H1 (cell line): ENCODE results near the gene SOX6. TPM values are rescaled to one million over a fixed set of nuclear protein-coding genes. Genes with fewer than 3 reads are reported as not detected.
A peak's percentile ranks its signal among the peaks of the same experiment; 100 is the strongest.

Experiments
- CTCF ChIA-PET: fragments of 300-600 bp; sonication (Branson Sonifier 250); formaldehyde crosslinking; loops from one replicate; lab custom pipeline; 2021; ENCODE audit not compliant: partially characterized antibody; lab: Charles Lee
- POLR2A ChIA-PET: fragments of 300-600 bp; sonication (Branson Sonifier 250); formaldehyde crosslinking; loops from one replicate; lab custom pipeline; 2021; ENCODE audit warnings: inconsistent platforms; ENCODE audit not compliant: partially characterized antibody; lab: Charles Lee
- DNase-seq, 2 experiments: peaks; one replicate each; pipeline versions ENCODE4 v3.0.0 to v3.0.0-alpha.2; 2010 to 2022; ENCODE audit warnings: low spot score in 2 of 2, low read depth in 1 of 2, mixed read lengths in 1 of 2
- FAIRE-seq: peaks from 2 replicates; lab custom pipeline; 2011; peaks lifted over from hg19 to GRCh38; lab: Jason Lieb, UNC
- H2AFZ ChIP-seq: 2 replicates; pipeline ENCODE4 v1.8.1; 2012; ENCODE audit warnings: low read length, inconsistent platforms
- H2AK5ac ChIP-seq: 2 replicates; pipeline ENCODE4 v1.6.1; 2013; ENCODE audit warnings: low read depth, low read length
- H2BK120ac ChIP-seq: replicated peaks from 2 replicates; pipeline ENCODE3; 2013; ENCODE audit warnings: low read depth, low read length, inconsistent platforms
- H2BK12ac ChIP-seq: 2 replicates; pipeline ENCODE4 v1.6.1; 2013; ENCODE audit warnings: low read depth, low read length
- H2BK15ac ChIP-seq: 2 replicates; pipeline ENCODE4 v1.6.1; 2013; ENCODE audit warnings: low read length
- H2BK20ac ChIP-seq: 2 replicates; pipeline ENCODE4 v1.6.1; 2013; ENCODE audit warnings: low read length
- H2BK5ac ChIP-seq: 2 replicates; pipeline ENCODE4 v1.6.1; 2013; ENCODE audit warnings: low read depth, low read length
- H3K14ac ChIP-seq: 2 replicates; pipeline ENCODE4 v1.6.1; 2013; ENCODE audit warnings: inconsistent platforms; ENCODE audit not compliant: insufficient read length
- H3K18ac ChIP-seq: 2 replicates; pipeline ENCODE4 v1.6.1; 2013; ENCODE audit warnings: low read length; ENCODE audit errors: extremely low read depth
- H3K23ac ChIP-seq: 2 replicates; pipeline ENCODE4 v1.6.1; 2013; ENCODE audit warnings: inconsistent platforms; ENCODE audit not compliant: insufficient read length
- H3K23me2 ChIP-seq: 2 replicates; pipeline ENCODE4 v1.6.1; 2013; ENCODE audit warnings: low read depth, low read length
- H3K27ac ChIP-seq: 2 replicates; pipeline ENCODE4 v1.6.1; 2011; ENCODE audit warnings: low read depth, low read length, inconsistent platforms
- H3K27me3 ChIP-seq, 4 experiments: replicated peaks in 1 of 4; 1 replicate in 1 of 4; 2 replicates in 3 of 4; pipeline versions ENCODE4 v1.6.1 to v1.8.1; 2011 to 2013; ENCODE audit warnings: low read length in 3 of 4, mild to moderate bottlenecking in 3 of 4, inconsistent platforms in 2 of 4, mixed read lengths in 2 of 4, moderate library complexity in 1 of 4; ENCODE audit not compliant: control insufficient read depth in 3 of 4, insufficient read depth in 3 of 4; ENCODE audit errors: extremely low read depth in 1 of 4
- H3K36me3 ChIP-seq, 4 experiments: 2 replicates each; pipeline versions ENCODE4 v1.6.1 to v1.8.1; 2011 to 2013; ENCODE audit warnings: mild to moderate bottlenecking in 4 of 4, low read length in 3 of 4, moderate library complexity in 2 of 4, control low read depth in 1 of 4, inconsistent platforms in 1 of 4; ENCODE audit not compliant: insufficient read depth in 4 of 4, control insufficient read depth in 2 of 4
- H3K4ac ChIP-seq: replicated peaks from 2 replicates; pipeline ENCODE3; 2013; ENCODE audit warnings: low read length, low read depth, mixed read lengths, inconsistent platforms; ENCODE audit not compliant: insufficient read length
- H3K4me1 ChIP-seq, 4 experiments: replicated peaks in 1 of 4; 1 replicate in 1 of 4; 2 replicates in 3 of 4; pipeline versions ENCODE4 v1.6.1 to v1.8.1; 2011 to 2013; ENCODE audit warnings: low read length in 3 of 4, inconsistent platforms in 2 of 4, mixed read lengths in 1 of 4; ENCODE audit not compliant: insufficient read depth in 4 of 4, control insufficient read depth in 3 of 4
- H3K4me2 ChIP-seq, 2 experiments: 2 replicates each; pipeline versions ENCODE4 v1.6.1 to v1.8.1; 2011 to 2013; ENCODE audit warnings: low read depth in 2 of 2, low read length in 2 of 2, control low read depth in 1 of 2, inconsistent platforms in 1 of 2, mild to moderate bottlenecking in 1 of 2; ENCODE audit not compliant: insufficient read depth in 1 of 2
- H3K4me3 ChIP-seq, 4 experiments: fragments of 200-600, 300-600 bp in 1 of 4; sonication (generic), shearing (Covaris generic), sonication (Bioruptor Twin) in 1 of 4; 2 replicates each; pipeline versions ENCODE4 v1.5.1 to v1.8.1; 2011 to 2016; ENCODE audit warnings: low read length in 4 of 4, low read depth in 3 of 4, control low read depth in 2 of 4, inconsistent platforms in 2 of 4, mild to moderate bottlenecking in 2 of 4, mixed read lengths in 1 of 4, moderate library complexity in 1 of 4; ENCODE audit not compliant: insufficient read depth in 2 of 4; ENCODE audit errors: extremely low read depth in 1 of 4
- H3K56ac ChIP-seq: replicated peaks from 2 replicates; pipeline ENCODE3; 2013; ENCODE audit warnings: low read depth, mild to moderate bottlenecking, mixed read lengths, low read length, inconsistent platforms; ENCODE audit not compliant: insufficient read length
- H3K79me1 ChIP-seq: 2 replicates; pipeline ENCODE4 v1.6.1; 2013; ENCODE audit warnings: low read depth, low read length, control low read depth
- H3K79me2 ChIP-seq, 2 experiments: 2 replicates each; pipeline versions ENCODE4 v1.6.1 to v1.8.1; 2012 to 2013; ENCODE audit warnings: low read length in 2 of 2, mild to moderate bottlenecking in 2 of 2, inconsistent platforms in 1 of 2; ENCODE audit not compliant: insufficient read depth in 2 of 2, control insufficient read depth in 1 of 2
- H3K9ac ChIP-seq, 4 experiments: replicated peaks in 1 of 4; 1 replicate in 1 of 4; 2 replicates in 3 of 4; pipeline versions ENCODE4 v1.6.1 to v1.8.1; 2011 to 2013; ENCODE audit warnings: low read depth in 3 of 4, low read length in 3 of 4, control low read depth in 2 of 4, mild to moderate bottlenecking in 2 of 4, moderate library complexity in 2 of 4, inconsistent platforms in 1 of 4; ENCODE audit errors: extremely low read depth in 1 of 4
- H3K9me3 ChIP-seq, 2 experiments: 2 replicates each; pipeline versions ENCODE4 v1.6.1 to v1.8.1; 2012 to 2013; ENCODE audit warnings: mild to moderate bottlenecking in 2 of 2, moderate library complexity in 2 of 2, control low read depth in 1 of 2, inconsistent platforms in 1 of 2, low read depth in 1 of 2, low read length in 1 of 2, mixed read lengths in 1 of 2; ENCODE audit not compliant: insufficient read depth in 2 of 2
- H4K20me1 ChIP-seq, 2 experiments: replicated peaks in 1 of 2; 2 replicates each; pipeline versions ENCODE3 to v1.8.1; 2011 to 2013; ENCODE audit warnings: inconsistent platforms in 2 of 2, low read length in 2 of 2, mild to moderate bottlenecking in 1 of 2; ENCODE audit not compliant: insufficient read depth in 2 of 2, control insufficient read depth in 1 of 2
- H4K5ac ChIP-seq: 2 replicates; pipeline ENCODE4 v1.6.1; 2013; ENCODE audit warnings: low read length, low read depth, mixed read lengths, inconsistent platforms; ENCODE audit not compliant: insufficient read length
- H4K8ac ChIP-seq: 2 replicates; pipeline ENCODE4 v1.8.0; 2013; ENCODE audit warnings: mild to moderate bottlenecking, moderate library complexity, low read length, inconsistent platforms; ENCODE audit not compliant: insufficient read depth; ENCODE audit errors: extremely low read depth
- H4K91ac ChIP-seq: replicated peaks from 2 replicates; pipeline ENCODE3; 2013; ENCODE audit warnings: low read length, mixed read lengths, inconsistent platforms; ENCODE audit not compliant: insufficient read length
- ASH2L ChIP-seq: fragments of 200-600, 300-600 bp; sonication (generic); IDR thresholded peaks from one replicate; pipeline ENCODE4 v1.7.1; 2017; ENCODE audit warnings: low read length
- ATF3 ChIP-seq: IDR thresholded peaks from 2 replicates; pipeline ENCODE4 v1.6.1; 2011; ENCODE audit warnings: low read depth, mild to moderate bottlenecking, low read length; ENCODE audit not compliant: insufficient read depth
- CBX8 ChIP-seq: fragments of 300-800, 300-1000 bp; sonication (generic); IDR thresholded peaks from 2 replicates; pipeline ENCODE4 v1.7.1; 2016; ENCODE audit warnings: low read depth, low read length, borderline replicate concordance
- CEBPB ChIP-seq: IDR thresholded peaks from 2 replicates; pipeline ENCODE4 v1.6.1; 2012; ENCODE audit warnings: low read depth, low read length
- CTBP2 ChIP-seq: IDR thresholded peaks from 2 replicates; pipeline ENCODE4 v1.7.0; 2011; ENCODE audit warnings: borderline replicate concordance, mild to moderate bottlenecking, moderate library complexity, mixed read lengths, low read length; ENCODE audit not compliant: insufficient read depth, insufficient read length
- EGR1 ChIP-seq: IDR thresholded peaks from 2 replicates; pipeline ENCODE4 v1.6.1; 2011; ENCODE audit warnings: low read depth, low read length, borderline replicate concordance
- HDAC6 ChIP-seq: IDR thresholded peaks from one replicate; pipeline ENCODE4 v1.7.1; 2012; ENCODE audit warnings: low read depth, mild to moderate bottlenecking, inconsistent platforms, low read length, moderate library complexity
- JUN ChIP-seq: IDR thresholded peaks from 2 replicates; pipeline ENCODE4 v1.6.1; 2011; ENCODE audit warnings: low read depth, mild to moderate bottlenecking, improper control_type of control experiment, low read length
- KDM5A ChIP-seq: fragments of 200-600 bp; IDR thresholded peaks from 2 replicates; pipeline ENCODE4 v1.7.1; 2012; ENCODE audit warnings: mild to moderate bottlenecking, low read length, inconsistent platforms, mixed read lengths
- SUZ12 ChIP-seq: fragments of 200-600 bp; sonication (generic); IDR thresholded peaks from 2 replicates; pipeline ENCODE4 v1.6.1; 2012; ENCODE audit warnings: mild to moderate bottlenecking, inconsistent platforms, low read length, moderate library complexity, mixed read lengths
- TAF7 ChIP-seq: optimal IDR thresholded peaks from 2 replicates; pipeline ENCODE3; 2011; ENCODE audit warnings: low read depth, mild to moderate bottlenecking, inconsistent platforms, low read length, moderate library complexity, borderline replicate concordance
- TBP ChIP-seq: IDR thresholded peaks from 2 replicates; pipeline ENCODE4 v1.6.1; 2011; ENCODE audit warnings: low read depth, low read length, improper control_type of control experiment
- TCF12 ChIP-seq: IDR thresholded peaks from 2 replicates; pipeline ENCODE4 v1.6.1; 2011; ENCODE audit warnings: low read depth, mild to moderate bottlenecking, low read length
- TEAD4 ChIP-seq: IDR thresholded peaks from 2 replicates; pipeline ENCODE4 v1.6.1; 2012; ENCODE audit warnings: low read depth, low read length, inconsistent platforms, mixed read lengths
- WGBS, 2 experiments: shearing (Covaris generic) in 1 of 2; methylation state at CpG; one replicate each; pipeline versions ENCODE4 v1.1.6 to v1.1.7; 2013 to 2015; ENCODE audit warnings: low lambda C conversion rate in 2 of 2, mixed read lengths in 2 of 2, inconsistent platforms in 1 of 2, low coverage in 1 of 2, missing lambda C conversion rate in 1 of 2; ENCODE audit not compliant: insufficient replicate concordance in 2 of 2, insufficient coverage in 1 of 2, insufficient read length in 1 of 2; ENCODE audit errors: extremely low coverage in 1 of 2, missing lambda C conversion rate in 1 of 2; 5-methylcytosine and 5-hydroxymethylcytosine counted together
- polyA plus RNA-seq, 7 experiments: library from polyadenylated mRNA; depleted of rRNA in 3 of 7; stranded (reverse) in 5 of 7; unstranded in 2 of 7; fragments of >200 nt in 5 of 7; fragments of 200-250 nt in 2 of 7; gene quantifications; 1 replicate in 5 of 7; 2 replicates in 1 of 7; 4 replicates in 1 of 7; pipeline versions ENCODE4 v1.2.1 to v1.2.3, GENCODE V29; 2011 to 2013; ENCODE audit warnings: missing spikeins in 2 of 7, mixed read lengths in 2 of 7
- total RNA-seq: library from RNA; stranded (reverse); fragmentation: NEBNext Ultra II Directional; extraction: Animal tissue kit (Norgen Biotek cat#: 25700); gene quantifications from 2 replicates; pipeline ENCODE4 v1.2.1, GENCODE V29; 2021

The SOX6 gene
- total and polyA plus RNA-seq, 2 of the 8 experiments (the other 6 are each of a cell fraction or from before 2014, with no cell fraction given) = 0.09 TPM; not detected in 1

DNA sequence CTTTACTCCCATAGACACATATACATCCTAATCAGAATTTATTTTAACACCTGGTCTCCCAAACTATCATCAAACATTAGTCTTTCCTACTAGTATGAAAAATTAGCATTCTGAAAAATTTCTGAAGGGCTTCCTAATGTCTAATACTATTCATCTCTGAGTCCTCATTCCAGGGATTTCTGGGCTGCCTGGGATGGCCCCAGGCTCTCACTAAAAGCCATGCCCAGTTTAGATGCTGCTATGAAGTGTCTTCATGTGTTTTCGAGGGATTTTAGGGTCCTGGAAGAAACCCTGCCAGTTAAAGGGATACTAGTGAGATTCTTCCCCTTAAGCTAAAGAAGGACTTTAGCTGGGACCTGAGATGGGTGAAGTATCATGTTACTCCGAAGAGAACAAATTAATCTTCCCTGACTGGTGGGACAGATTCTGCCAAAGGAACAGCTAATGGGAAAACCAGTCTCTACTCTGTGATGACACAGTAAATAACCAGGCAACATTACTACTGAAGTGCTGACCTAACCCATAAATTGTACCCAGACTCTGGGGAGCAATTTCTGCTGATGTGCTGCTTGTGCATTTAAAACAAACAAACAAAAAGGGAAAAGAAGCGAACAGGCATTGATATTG, 342.6 kb downstream of the SOX6 start:
- H3K9me3 ChIP-seq = no peaks in the 10 kb centered on the region
- no peak overlapping the region for H3K14ac ChIP-seq
- WGBS, 2 experiments = 92% methylated on average over 3 of the region's 3 CpGs; no CpG with 5 or more reads in 1 of the 2 experiments
- no peak overlapping the region for H4K8ac ChIP-seq
- H3K23me2 ChIP-seq = no peaks in the 10 kb centered on the region; the same call in 1 of the 2 replicates
- no peak for DNase-seq
- no peak overlapping the region for H3K23ac ChIP-seq
- H3K9ac ChIP-seq = peak overlapping the region in 1 of 4 experiments; percentile 34; a peak in 1 of 7 replicates
- no peaks in the 10 kb centered on the region for H3K79me2 ChIP-seq
- H3K27ac ChIP-seq = no peak overlapping the region
- no peak overlapping the region for H2AFZ ChIP-seq
- POLR2A ChIA-PET = no interaction called here
- no peak overlapping the region for H2BK120ac ChIP-seq
- CTCF ChIA-PET = no interaction called here
- no peak overlapping the region for H2BK15ac ChIP-seq
- H4K20me1 ChIP-seq = no peaks in the 10 kb centered on the region
- no peak overlapping the region for H3K56ac ChIP-seq
- H4K91ac ChIP-seq = no peak overlapping the region
- no peak overlapping the region for H3K4ac ChIP-seq
- peaks cover 0 to 2% (median 0%) of the 10 kb centered on the region in 4 experiments; a peak in 1 of 7 replicates for H3K4me1 ChIP-seq
- no peaks in the 10 kb centered on the region for H3K36me3 ChIP-seq
- no peak overlapping the region for H2BK5ac ChIP-seq
- no peak for FAIRE-seq
- no peak overlapping the region for H2BK12ac ChIP-seq
- no peak overlapping the region for H2BK20ac ChIP-seq
- peaks cover 0 to 1% (median 0%) of the 10 kb centered on the region in 4 experiments; a peak in 1 of 7 replicates for H3K27me3 ChIP-seq
- no peak overlapping the region for H3K4me3 ChIP-seq
- no peak overlapping the region for H3K18ac ChIP-seq
- H3K79me1 ChIP-seq = no peaks in the 10 kb centered on the region
- H3K4me2 ChIP-seq = no peak overlapping the region
- H4K5ac ChIP-seq = no peak overlapping the region
- no peak overlapping the region for H2AK5ac ChIP-seq
- TF ChIP-seq HDAC6 (no peak), TCF12 (no peak), ASH2L (no peak), CEBPB (no peak), EGR1 (no peak), TAF7 (no peak), ATF3 (no peak), JUN (no peak), TEAD4 (no peak), CBX8 (no peak), KDM5A (no peak), TBP (no peak), SUZ12 (no peak), CTBP2 (no peak)
